GM18858 (cell line): ENCODE measurements around the gene WFIKKN1.

Experiments
- ATAC-seq: cut with Tn5 transposase; IDR thresholded peaks from one replicate; pipeline ENCODE4 v1.9.1; 2021; ENCODE audit not compliant: unreplicated experiment

Gene WFIKKN1

GRCh38 chr16:682493-683395 lies 52.0 kb downstream of the WFIKKN1 start:
- no peak for ATAC-seq

GRCh38 chr16:683396-684070 lies 52.7 kb downstream of the WFIKKN1 start:
- ATAC-seq = peak; percentile 0
